GM21360 (cell line): ENCODE measurements around the gene NANOS3.

Experiments used
- ATAC-seq: cut with Tn5 transposase; IDR thresholded peaks from one replicate; pipeline ENCODE4 v1.9.1; 2021; ENCODE audit warnings: mild to moderate bottlenecking, moderate library complexity; ENCODE audit not compliant: unreplicated experiment

NANOS3 gene

GRCh38 chr19:13864667-13865570 is 12.0 kb upstream of the NANOS3 start:
- ATAC-seq: no peak

GRCh38 chr19:13865571-13866462 is 11.1 kb upstream of the NANOS3 start:
- ATAC-seq: no peak

GRCh38 chr19:13866463-13867046 is 10.4 kb upstream of the NANOS3 start:
- no peak for ATAC-seq

GRCh38 chr19:13868663-13869062 is 8.3 kb upstream of the NANOS3 start:
- no peak for ATAC-seq

- no peak for ATAC-seq
These were observed 7.7 kb upstream of the NANOS3 start for GRCh38 chr19:13869281-13869680.

GRCh38 chr19:13870873-13871272 is 6.1 kb upstream of the NANOS3 start:
- ATAC-seq: no peak

GRCh38 chr19:13872339-13872694 is 4.6 kb upstream of the NANOS3 start:
- ATAC-seq: no peak

GRCh38 chr19:13872695-13873389 is 4.1 kb upstream of the NANOS3 start:
- ATAC-seq: no peak

GRCh38 chr19:13873834-13874515 is 3.0 kb upstream of the NANOS3 start:
- no peak for ATAC-seq

- no peak for ATAC-seq
These were observed 1.1 kb upstream of the NANOS3 start for GRCh38 chr19:13875824-13876223.

- ATAC-seq: no peak
These were observed 369 bp downstream of the NANOS3 start for GRCh38 chr19:13877303-13877702.

GRCh38 chr19:13880059-13881043 is 3.4 kb downstream of the NANOS3 start:
- peak; percentile 83 for ATAC-seq

- no peak for ATAC-seq
These were observed 4.3 kb downstream of the NANOS3 start for GRCh38 chr19:13881251-13881691.

GRCh38 chr19:13881692-13882418 is 4.9 kb downstream of the NANOS3 start:
- no peak for ATAC-seq

- no peak for ATAC-seq
These were observed 5.5 kb downstream of the NANOS3 start for GRCh38 chr19:13882419-13882795.

- no peak for ATAC-seq
These were observed 5.9 kb downstream of the NANOS3 start for GRCh38 chr19:13882836-13883235.

GRCh38 chr19:13883516-13884064 is 6.7 kb downstream of the NANOS3 start:
- no peak for ATAC-seq
